GM19467 (cell line): ENCODE data around the gene ARMH4.

Source experiments
- ATAC-seq: cut with Tn5 transposase; IDR thresholded peaks from one replicate; pipeline ENCODE4 v1.9.1; 2021; ENCODE audit warnings: mild to moderate bottlenecking, moderate library complexity; ENCODE audit not compliant: unreplicated experiment

ARMH4 gene

GRCh38 chr14:58152014-58152857, at the start of gene ARMH4:
Gene ARMH4 (minus strand): TSS chr14:58152213. CDS start chr14:58139358, 12,855 bp downstream.
- ATAC-seq = peak; percentile 91

GRCh38 chr14:58200846-58201245, 48.8 kb upstream of the ARMH4 start:
- no peak for ATAC-seq

GRCh38 chr14:58200480-58200841, 48.4 kb upstream of the ARMH4 start:
- peak; percentile 4 for ATAC-seq

- peak; percentile 91 for ATAC-seq
Measured at GRCh38 chr14:58199726-58200479, 47.9 kb upstream of the ARMH4 start, which contains the start of gene ACTR10. Gene ACTR10 (plus strand): TSS chr14:58200149. CDS start chr14:58200218, 69 bp downstream.

- ATAC-seq = no peak
Measured at GRCh38 chr14:58198086-58198485, 46.1 kb upstream of the ARMH4 start.

DNA sequence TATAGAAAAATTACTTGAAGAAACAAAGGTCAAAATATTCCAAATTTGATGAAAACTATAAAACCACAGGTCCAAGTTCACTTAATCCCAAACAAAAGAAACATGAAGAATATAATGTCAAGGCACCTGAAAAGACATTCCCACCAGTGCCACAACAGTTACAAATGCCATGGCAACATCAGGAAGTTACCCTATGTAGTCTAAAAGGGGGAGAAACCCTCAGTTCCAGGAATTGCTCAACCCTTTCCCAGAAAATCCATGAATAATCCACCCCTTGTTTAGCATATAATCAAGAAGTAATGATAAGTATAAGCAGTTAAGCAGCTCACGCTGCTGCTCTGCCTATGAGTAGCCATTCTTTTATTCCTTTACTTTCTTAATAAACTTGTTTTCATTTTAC, 44.2 kb upstream of the ARMH4 start:
- no peak for ATAC-seq

DNA sequence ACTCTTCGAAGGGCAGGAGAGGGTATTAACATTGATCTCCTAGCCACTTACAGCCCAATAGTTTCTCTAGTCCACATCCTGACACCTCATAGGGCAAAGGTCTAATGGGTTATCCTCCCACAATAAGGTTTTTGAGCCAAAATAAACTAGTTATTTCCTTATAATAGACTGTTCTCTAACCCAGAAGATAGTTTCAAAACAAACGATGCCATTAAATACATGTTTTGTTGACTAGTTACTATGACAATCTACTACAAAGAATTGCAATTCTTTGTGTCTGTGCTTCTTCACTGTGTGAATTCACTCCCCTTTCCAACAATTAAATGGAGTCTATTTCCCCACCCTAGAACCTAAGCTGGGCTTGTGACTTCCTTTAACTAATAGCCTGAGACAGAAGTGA, 41.5 kb upstream of the ARMH4 start:
- ATAC-seq = no peak

DNA sequence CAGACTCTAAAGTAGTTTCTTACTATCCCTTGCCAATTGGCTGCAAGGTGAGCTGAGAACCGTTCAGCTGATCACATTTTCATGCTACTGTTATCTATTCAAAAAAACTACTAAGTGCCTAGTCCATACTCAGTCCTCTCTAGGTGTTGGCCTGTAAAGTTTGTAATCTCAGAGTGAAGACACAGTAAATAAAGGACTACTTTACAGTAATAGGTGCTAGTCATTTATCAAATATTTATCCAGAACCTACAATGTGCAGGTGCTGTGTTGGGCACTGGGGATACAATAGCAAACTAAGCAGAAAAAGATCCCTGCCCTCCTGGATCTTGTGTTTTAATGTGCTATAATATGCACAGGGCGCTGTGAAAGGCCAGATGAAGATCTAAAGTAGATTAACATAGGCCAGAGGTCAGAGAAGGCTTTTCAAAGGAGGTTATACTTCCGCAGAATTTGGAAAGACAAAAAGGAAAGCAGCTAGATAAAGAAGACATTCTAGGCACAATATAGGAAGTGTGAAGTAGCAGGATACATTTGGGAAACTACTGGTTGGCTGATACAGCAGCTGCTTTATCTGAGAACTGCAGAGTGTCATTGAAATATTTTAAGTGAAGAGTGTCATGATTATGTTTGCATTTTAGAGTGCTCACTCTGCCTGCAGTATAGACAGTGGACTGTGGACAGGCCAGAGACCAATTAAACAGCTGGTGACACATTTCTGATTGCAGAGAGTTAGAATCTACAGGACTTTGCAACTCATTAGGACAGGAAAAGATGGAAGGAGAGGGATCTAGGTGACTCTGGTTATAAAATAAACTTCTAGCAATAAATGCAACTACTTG, 40.0 kb upstream of the ARMH4 start:
- ATAC-seq = no peak

DNA sequence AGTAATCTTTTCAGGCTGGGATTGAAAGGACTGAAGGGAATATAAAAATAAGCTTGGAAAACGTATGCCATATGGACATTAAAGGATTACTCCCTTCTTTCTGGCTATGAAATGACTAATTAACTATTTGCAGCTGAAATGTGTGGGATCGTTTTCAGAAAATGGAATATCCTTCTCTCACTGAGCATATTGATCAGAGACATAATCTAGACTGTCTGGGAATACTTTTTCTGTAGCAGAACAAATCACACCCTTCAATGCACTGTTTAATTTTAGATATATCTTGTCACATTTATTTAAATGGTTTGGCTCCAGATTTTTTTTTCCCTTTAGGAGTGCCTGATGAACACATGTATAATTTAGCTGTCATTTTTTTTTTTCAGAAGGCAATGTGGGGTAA, 37.2 kb upstream of the ARMH4 start:
- ATAC-seq = no peak

- ATAC-seq = no peak
Measured at GRCh38 chr14:58177125-58177524, 25.1 kb upstream of the ARMH4 start.

GRCh38 chr14:58171090-58171489, 19.1 kb upstream of the ARMH4 start:
- peak; percentile 83 for ATAC-seq

DNA sequence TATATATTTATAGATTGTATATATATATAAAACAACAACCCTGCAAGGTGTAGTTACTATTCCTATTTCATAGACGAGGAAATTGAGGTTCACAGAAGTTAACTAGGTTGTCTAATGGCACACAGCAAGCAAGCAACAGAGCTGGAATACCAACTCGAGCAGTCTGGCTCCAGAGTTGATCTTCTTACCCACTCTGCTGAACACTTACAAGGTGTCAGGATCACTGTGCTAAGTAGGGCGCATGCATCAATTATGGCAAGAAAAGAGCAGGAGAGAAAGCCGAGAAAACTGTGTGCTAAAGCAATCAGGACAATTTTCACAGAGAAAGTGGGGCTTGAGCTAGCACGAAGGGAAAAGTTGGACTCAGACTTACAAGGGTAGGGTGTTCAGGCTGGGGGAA, 15.9 kb upstream of the ARMH4 start:
- ATAC-seq = no peak

- ATAC-seq = no peak
Measured at GRCh38 chr14:58167057-58167456, 15.0 kb upstream of the ARMH4 start.

GRCh38 chr14:58166005-58166983, 14.3 kb upstream of the ARMH4 start:
- ATAC-seq = no peak

GRCh38 chr14:58160561-58160960, 8.5 kb upstream of the ARMH4 start:
- ATAC-seq = no peak

- no peak for ATAC-seq
Measured at GRCh38 chr14:58151133-58152013, 640 bp downstream of the ARMH4 start.

DNA sequence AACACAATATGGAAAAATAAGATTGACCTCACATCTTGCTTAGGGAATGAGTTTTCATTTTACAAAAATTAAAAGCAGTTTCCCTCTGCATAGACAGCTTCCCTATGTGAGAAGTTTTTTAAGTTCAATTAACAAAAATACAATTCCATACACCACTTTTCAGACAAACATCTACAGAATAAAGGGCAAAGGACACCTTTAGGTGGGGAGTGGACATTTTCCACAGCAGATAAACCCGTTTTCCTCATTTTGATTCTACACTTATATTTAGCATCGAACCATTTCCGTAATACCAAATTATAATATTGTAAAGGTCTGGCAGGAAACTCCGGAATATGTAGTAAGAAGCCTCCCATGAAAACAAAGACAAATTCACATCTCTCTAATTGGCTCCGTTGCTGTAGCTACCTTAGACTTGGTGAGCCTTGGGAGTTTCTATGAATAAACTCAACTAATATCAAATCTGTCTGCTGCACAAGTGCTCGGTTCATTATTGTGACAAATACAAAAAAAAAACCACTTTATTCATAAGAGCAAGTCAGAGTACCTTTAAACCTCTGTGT, 1.7 kb downstream of the ARMH4 start:
- no peak for ATAC-seq

- no peak for ATAC-seq
Measured at GRCh38 chr14:58149196-58149595, 2.8 kb downstream of the ARMH4 start.

GRCh38 chr14:58146399-58146798, 5.6 kb downstream of the ARMH4 start:
- no peak for ATAC-seq
